ENCODE measurements around the gene GATD1.

Gene GATD1

GRCh38 chr11:778976-779954 is 2.0 kb upstream of the GATD1 start:
- no peak for DNase-seq

GRCh38 chr11:776561-777287 is 563 bp downstream of the GATD1 start:
- DNase-seq = peak; percentile 39 to 62 (median 42)

- no peak for DNase-seq
Observed at GRCh38 chr11:776263-776560, 1.1 kb downstream of the GATD1 start.

- DNase-seq = no peak
Observed at GRCh38 chr11:774873-775592, 2.3 kb downstream of the GATD1 start.

- DNase-seq = no peak
Observed at GRCh38 chr11:773830-774229, 3.5 kb downstream of the GATD1 start.

- no peak for DNase-seq
Observed at GRCh38 chr11:773425-773824, 3.9 kb downstream of the GATD1 start.

GRCh38 chr11:772429-773390 is 4.6 kb downstream of the GATD1 start:
- DNase-seq = no peak

GRCh38 chr11:771617-772204 is 5.6 kb downstream of the GATD1 start:
- DNase-seq = no peak

- DNase-seq = no peak
Observed at GRCh38 chr11:770642-771616, 6.4 kb downstream of the GATD1 start.

GRCh38 chr11:769887-770641 is 7.2 kb downstream of the GATD1 start:
- no peak for DNase-seq

- DNase-seq = no peak
Observed at GRCh38 chr11:767238-767637, 10.0 kb downstream of the GATD1 start.

GRCh38 chr11:766936-767210 is 10.4 kb downstream of the GATD1 start:
- no peak for DNase-seq

GRCh38 chr11:766106-766935 is 11.0 kb downstream of the GATD1 start:
- peak; percentile 54 to 64 (median 58) for DNase-seq

- DNase-seq = no peak
Observed at GRCh38 chr11:765802-766091, 11.5 kb downstream of the GATD1 start.

- DNase-seq = peak; percentile 68 to 74 (median 69)
Observed at GRCh38 chr11:765025-765801, 12.1 kb downstream of the GATD1 start.

- DNase-seq = no peak
Observed at GRCh38 chr11:764322-765024, 12.8 kb downstream of the GATD1 start.

- DNase-seq = no peak
Observed at GRCh38 chr11:763549-764321, 13.6 kb downstream of the GATD1 start.

All from suppressor macrophage treated with lipopolysaccharide for 1 hour (primary cell).